ENCODE results near the gene UGT1A8. TPM values are rescaled to one million over a fixed set of nuclear protein-coding genes. Genes with fewer than 3 reads are reported as not detected.

Gene UGT1A8
- total and polyA plus RNA-seq, 2 experiments from 2014 or later, result 0.45 TPM; not detected in 1

DNA sequence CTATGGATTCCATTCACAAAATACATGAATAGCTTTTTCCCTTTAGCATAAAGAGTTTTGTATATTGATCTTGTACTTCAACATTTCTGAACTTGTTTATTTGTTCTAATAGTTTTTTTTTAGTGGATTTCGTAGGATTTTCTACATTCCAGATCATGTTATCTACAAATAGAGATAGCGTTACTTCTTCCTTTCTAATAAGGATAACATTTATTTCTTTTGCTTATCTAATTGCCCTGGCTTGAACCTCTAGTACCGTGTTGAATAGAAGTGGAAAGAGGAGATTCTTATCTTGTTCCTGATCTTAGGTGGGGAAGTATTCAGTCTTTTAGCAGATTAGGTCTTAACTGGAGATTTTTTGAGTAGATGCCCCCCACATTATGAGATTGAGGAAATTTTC is 84.8 kb downstream of the UGT1A8 start:
- DNase-seq (ENCODE audit: low spot score) (no peak), ATAC-seq (no peak)
- H3K4me1 Mint-ChIP-seq, result peaks cover 5% of the 10 kb centered on the region; the same call in 2 of the 3 replicates
- Histone ChIP-seq H4K20me1 (replicated peaks; ENCODE audit: insufficient read depth) (no peaks in the 10 kb centered on the region), H3K79me2 (replicated peaks; ENCODE audit: insufficient read depth) (no peaks in the 10 kb centered on the region), H3K9me2 (ENCODE audit: insufficient read depth) (no peaks in the 10 kb centered on the region), H2AFZ (no peak overlapping the region), H3K4me3 (no peak overlapping the region), H3K4me2 (no peak overlapping the region), H3F3A (replicated peaks; ENCODE audit: low read depth) (no peaks in the 10 kb centered on the region), H3K27me3 (ENCODE audit: insufficient read depth) (no peaks in the 10 kb centered on the region), H3K4me1 (ENCODE audit: insufficient read depth) (0 out of 2 replicates have a peak, but pooled peaks cover 5% of the 10 kb centered on the region), H3K27ac (ENCODE audit: low read depth) (no peak overlapping the region), H3K36me3 (ENCODE audit: insufficient read depth) (no peaks in the 10 kb centered on the region)
- H3K4me3 Mint-ChIP-seq, result no peak overlapping the region
- H3K27ac Mint-ChIP-seq, result no peak overlapping the region
- H3K27me3 Mint-ChIP-seq (ENCODE audit: insufficient read depth, low read depth, poor library complexity), result no peaks in the 10 kb centered on the region
- TF ChIP-seq JUNB (IDR thresholded peaks at IDR 0.05; ENCODE audit: unreplicated experiment) (no peak), ZNF462 (CRISPR knock-in tag; IDR thresholded peaks at IDR 0.05) (no peak)
- TF ChIP-seq, protein P1, sequence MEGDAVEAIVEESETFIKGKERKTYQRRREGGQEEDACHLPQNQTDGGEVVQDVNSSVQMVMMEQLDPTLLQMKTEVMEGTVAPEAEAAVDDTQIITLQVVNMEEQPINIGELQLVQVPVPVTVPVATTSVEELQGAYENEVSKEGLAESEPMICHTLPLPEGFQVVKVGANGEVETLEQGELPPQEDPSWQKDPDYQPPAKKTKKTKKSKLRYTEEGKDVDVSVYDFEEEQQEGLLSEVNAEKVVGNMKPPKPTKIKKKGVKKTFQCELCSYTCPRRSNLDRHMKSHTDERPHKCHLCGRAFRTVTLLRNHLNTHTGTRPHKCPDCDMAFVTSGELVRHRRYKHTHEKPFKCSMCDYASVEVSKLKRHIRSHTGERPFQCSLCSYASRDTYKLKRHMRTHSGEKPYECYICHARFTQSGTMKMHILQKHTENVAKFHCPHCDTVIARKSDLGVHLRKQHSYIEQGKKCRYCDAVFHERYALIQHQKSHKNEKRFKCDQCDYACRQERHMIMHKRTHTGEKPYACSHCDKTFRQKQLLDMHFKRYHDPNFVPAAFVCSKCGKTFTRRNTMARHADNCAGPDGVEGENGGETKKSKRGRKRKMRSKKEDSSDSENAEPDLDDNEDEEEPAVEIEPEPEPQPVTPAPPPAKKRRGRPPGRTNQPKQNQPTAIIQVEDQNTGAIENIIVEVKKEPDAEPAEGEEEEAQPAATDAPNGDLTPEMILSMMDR (conservative IDR thresholded peaks at IDR 0.05; ENCODE audit: low read depth in 2 of 2), result no peak
- H3K9me3 Mint-ChIP-seq, result no peaks in the 10 kb centered on the region
- H3K36me3 Mint-ChIP-seq (ENCODE audit: low read depth), result no peaks in the 10 kb centered on the region
